GM06990 (cell line): Measurements from ENCODE around the gene DND1.
"Not testable (repeated sequence)": the region's sequence is repeated elsewhere in the genome, so short reads cannot be mapped to it uniquely, and the experiment has no call there.

Experiments
- DNase-seq: peaks from one replicate; pipeline ENCODE4 v3.0.0-alpha.2; 2011; ENCODE audit not compliant: insufficient read length; ENCODE audit errors: extremely low read depth
- H3K27me3 ChIP-seq: replicated peaks from 2 replicates; pipeline ENCODE4 v1.6.0; 2011; ENCODE audit warnings: low read length; ENCODE audit not compliant: control insufficient read depth, insufficient read depth
- H3K36me3 ChIP-seq: 2 replicates; pipeline ENCODE4 v1.5.1; 2011; ENCODE audit warnings: low read length; ENCODE audit not compliant: control insufficient read depth, insufficient read depth
- H3K4me3 ChIP-seq: replicated peaks from 2 replicates; pipeline ENCODE4 v1.5.1; 2011; ENCODE audit warnings: low read depth, mild to moderate bottlenecking, control low read depth, low read length
- CTCF ChIP-seq: IDR thresholded peaks from 2 replicates; pipeline ENCODE4 v1.5.1; 2011; ENCODE audit warnings: low read length, control low read depth, mild to moderate bottlenecking, inconsistent platforms; ENCODE audit not compliant: insufficient read depth, poor library complexity, severe bottlenecking

DND1 gene

GRCh38 chr5:140710899-140711552 lies 37.6 kb upstream of the DND1 start:
- H3K4me3 ChIP-seq, result peak overlapping the region; percentile 67

GRCh38 chr5:140708787-140709186 lies 35.4 kb upstream of the DND1 start:
- not testable (repeated sequence) for DNase-seq, H3K27me3 ChIP-seq, H3K4me3 ChIP-seq, H3K36me3 ChIP-seq

More at GRCh38 chr5:140710899-140711552, 37.6 kb upstream of the DND1 start:
- no peak for TF ChIP-seq CTCF
- Histone ChIP-seq H3K36me3 (peaks cover 1% of the 10 kb centered on the region; the same call in 1 of the 2 replicates), H3K27me3 (no peaks in the 10 kb centered on the region)
- DNase-seq, result peak; percentile 89

- no peak for DNase-seq
- no peak overlapping the region for H3K4me3 ChIP-seq
- peaks cover 11% of the 10 kb centered on the region for H3K36me3 ChIP-seq
- TF ChIP-seq CTCF, result no peak
- no peaks in the 10 kb centered on the region for H3K27me3 ChIP-seq
Measured at GRCh38 chr5:140707812-140708211, 34.4 kb upstream of the DND1 start.

DNA sequence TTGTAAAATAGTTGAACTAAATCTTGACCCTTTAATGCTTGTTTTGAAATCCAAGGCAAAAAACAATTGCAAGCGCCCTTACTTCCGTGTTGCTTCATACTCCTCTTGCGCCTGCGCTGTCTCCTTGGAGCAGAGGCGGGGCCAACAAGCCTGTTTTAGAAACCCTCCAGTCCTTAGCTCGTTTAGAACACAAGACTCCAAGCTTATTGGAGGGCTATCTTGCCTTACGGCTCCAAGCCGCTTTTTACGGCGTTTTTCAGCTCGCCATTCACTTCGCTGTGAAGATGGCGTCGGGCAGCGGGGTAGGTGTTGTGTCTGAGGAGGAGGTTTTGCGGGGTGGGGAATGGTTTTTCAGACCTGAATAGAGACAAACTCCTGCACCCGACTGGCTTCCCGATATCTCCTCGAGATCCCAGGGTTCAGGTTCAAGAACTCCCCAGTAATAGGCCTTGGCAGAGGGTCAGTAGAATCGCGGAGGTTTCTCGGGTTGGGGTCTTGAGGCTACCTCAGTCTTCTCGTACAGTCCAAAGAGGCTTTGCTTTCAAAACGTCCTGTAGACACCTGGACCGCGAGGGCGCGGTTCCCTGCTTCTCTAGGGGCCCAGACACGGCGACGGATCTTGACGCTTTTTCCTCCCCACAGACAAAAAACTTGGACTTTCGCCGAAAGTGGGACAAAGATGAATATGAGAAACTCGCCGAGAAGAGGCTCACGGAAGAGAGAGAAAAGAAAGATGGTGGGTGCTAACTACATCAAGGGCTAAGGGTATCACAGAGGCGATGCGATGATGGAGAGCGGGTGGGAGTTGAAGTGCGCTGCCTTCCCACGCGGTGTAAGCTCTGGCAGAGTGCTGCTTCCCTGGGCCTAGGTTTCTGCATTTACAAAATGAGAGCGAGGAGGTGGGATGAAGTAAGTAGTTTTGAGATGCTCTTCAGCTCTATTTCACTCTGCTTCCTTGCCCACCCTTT lies 27.1 kb upstream of the DND1 start, which contains the start of gene ZMAT2:
ZMAT2 (plus strand) TSS at position 271 of the 968 bp plus-strand sequence; CDS start at position 285, 14 bp downstream.
- peaks cover 31% of the 10 kb centered on the region for H3K36me3 ChIP-seq
- peak; percentile 78 for DNase-seq
- peak within 1 kb of the TSS; percentile 98 for H3K4me3 ChIP-seq

GRCh38 chr5:140696891-140697492 lies 23.6 kb upstream of the DND1 start:
- H3K36me3 ChIP-seq, result peaks cover 36% of the 10 kb centered on the region
- no peak for TF ChIP-seq CTCF
- H3K27me3 ChIP-seq, result no peaks in the 10 kb centered on the region
- no peak for DNase-seq
- H3K4me3 ChIP-seq, result no peak overlapping the region

More for the DNA sequence above, 27.1 kb upstream of the DND1 start, which contains the start of gene ZMAT2:
- no peaks in the 10 kb centered on the region for H3K27me3 ChIP-seq
- no peak for TF ChIP-seq CTCF
